Measurements from ENCODE around the gene CDH5.

- TF ChIP-seq CTCF (IDR thresholded peaks at IDR 0.05) (no peak), POLR2A (IDR thresholded peaks at IDR 0.05) (no peak)
These were observed 65.9 kb downstream of the CDH5 start for GRCh38 chr16:66432429-66432828.
